HEK293 (cell line): ENCODE data around the gene MRPL51.

Source experiments
- AEBP2 ChIP-seq: fragments of 450-650 bp; formaldehyde crosslinking; IDR thresholded peaks from 2 replicates; pipeline ENCODE4 v1.5.1; 2016; ENCODE audit warnings: missing biosample characterization, missing genetic modification characterization, borderline replicate concordance
- GLIS1 ChIP-seq: fragments of 450-650 bp; formaldehyde crosslinking; IDR thresholded peaks from 2 replicates; pipeline ENCODE4 v1.5.1; 2016; ENCODE audit warnings: missing biosample characterization, missing genetic modification characterization
- GLIS2 ChIP-seq: fragments of 450-650 bp; formaldehyde crosslinking; IDR thresholded peaks from 2 replicates; pipeline ENCODE4 v1.5.1; 2016; ENCODE audit warnings: missing biosample characterization, missing genetic modification characterization
- HOXD13 ChIP-seq: sonication (generic); formaldehyde crosslinking; IDR thresholded peaks from 2 replicates; pipeline ENCODE4 v1.8.0; 2022; ENCODE audit warnings: missing genetic modification reagents, borderline replicate concordance
- PRDM6 ChIP-seq: fragments of 450-650 bp; formaldehyde crosslinking; IDR thresholded peaks from 2 replicates; pipeline ENCODE4 v1.5.1; 2017; ENCODE audit warnings: missing biosample characterization, missing genetic modification characterization
- SCRT2 ChIP-seq: fragments of 450-650 bp; formaldehyde crosslinking; IDR thresholded peaks from 2 replicates; pipeline ENCODE4 v1.5.1; 2016; ENCODE audit warnings: missing biosample characterization, missing genetic modification characterization
- SETDB1 ChIP-seq: IDR thresholded peaks from one replicate; pipeline ENCODE4 v1.6.1; 2017; ENCODE audit warnings: mild to moderate bottlenecking, low read length, moderate library complexity, mixed read lengths; ENCODE audit not compliant: insufficient read length
- ZBTB8A ChIP-seq: fragments of 450-650 bp; formaldehyde crosslinking; IDR thresholded peaks from 2 replicates; pipeline ENCODE4 v1.5.1; 2016; ENCODE audit warnings: missing biosample characterization, missing genetic modification characterization
- ZNF140 ChIP-seq: fragments of 450-650 bp; formaldehyde crosslinking; IDR thresholded peaks from 2 replicates; pipeline ENCODE4 v1.5.1; 2016; ENCODE audit warnings: missing biosample characterization, missing genetic modification characterization
- ZNF157 ChIP-seq: fragments of 450-650 bp; formaldehyde crosslinking; IDR thresholded peaks from 2 replicates; pipeline ENCODE4 v1.5.1; 2016; ENCODE audit warnings: missing biosample characterization, missing genetic modification characterization
- ZNF16 ChIP-seq: fragments of 450-650 bp; formaldehyde crosslinking; IDR thresholded peaks from 2 replicates; pipeline ENCODE4 v1.5.1; 2016; ENCODE audit warnings: low read depth, missing biosample characterization, missing genetic modification characterization
- ZNF19 ChIP-seq: fragments of 450-650 bp; formaldehyde crosslinking; IDR thresholded peaks from 2 replicates; pipeline ENCODE4; 2016; ENCODE audit warnings: missing biosample characterization, missing genetic modification characterization, low read depth
- ZNF211 ChIP-seq: fragments of 450-650 bp; formaldehyde crosslinking; IDR thresholded peaks from 2 replicates; pipeline ENCODE4 v1.5.1; 2016; ENCODE audit warnings: low read depth, missing biosample characterization, missing genetic modification characterization
- ZNF26 ChIP-seq: fragments of 450-650 bp; formaldehyde crosslinking; IDR thresholded peaks from 2 replicates; pipeline ENCODE4 v1.5.1; 2016; ENCODE audit warnings: missing biosample characterization, missing genetic modification characterization
- ZNF366 ChIP-seq: fragments of 450-650 bp; formaldehyde crosslinking; conservative IDR thresholded peaks from 2 replicates; pipeline ENCODE4 v1.5.1; 2016; ENCODE audit warnings: missing biosample characterization, missing genetic modification characterization
- ZNF391 ChIP-seq: fragments of 450-650 bp; formaldehyde crosslinking; IDR thresholded peaks from 2 replicates; pipeline ENCODE4 v1.5.1; 2016; ENCODE audit warnings: low read depth, missing biosample characterization, missing genetic modification characterization, borderline replicate concordance
- ZNF449 ChIP-seq: fragments of 450-650 bp; formaldehyde crosslinking; IDR thresholded peaks from 2 replicates; pipeline ENCODE4 v1.5.1; 2017; ENCODE audit warnings: missing biosample characterization, mild to moderate bottlenecking, missing genetic modification characterization, moderate library complexity
- ZNF501 ChIP-seq: fragments of 450-650 bp; formaldehyde crosslinking; IDR thresholded peaks from 2 replicates; pipeline ENCODE4 v1.5.1; 2016; ENCODE audit warnings: missing biosample characterization, missing genetic modification characterization
- ZNF513 ChIP-seq: fragments of 450-650 bp; IDR thresholded peaks from 2 replicates; pipeline ENCODE4 v1.5.1; 2018; ENCODE audit warnings: missing biosample characterization, missing genetic modification characterization
- ZNF514 ChIP-seq: fragments of 450-650 bp; formaldehyde crosslinking; IDR thresholded peaks from 2 replicates; pipeline ENCODE4 v1.5.1; 2016; ENCODE audit warnings: missing biosample characterization, missing genetic modification characterization
- ZNF521 ChIP-seq: fragments of 450-650 bp; formaldehyde crosslinking; IDR thresholded peaks from 2 replicates; pipeline ENCODE4 v1.5.1; 2017; ENCODE audit warnings: missing biosample characterization, mild to moderate bottlenecking, missing genetic modification characterization
- ZNF596 ChIP-seq: fragments of 450-650 bp; IDR thresholded peaks from 2 replicates; pipeline ENCODE4 v1.5.0; 2018; ENCODE audit warnings: missing biosample characterization, mild to moderate bottlenecking, missing genetic modification characterization, moderate library complexity
- ZNF626 ChIP-seq: fragments of 450-650 bp; sonication (Bioruptor Pico); formaldehyde crosslinking; IDR thresholded peaks from 2 replicates; pipeline ENCODE4 v1.5.1; 2018; ENCODE audit warnings: missing biosample characterization, missing genetic modification characterization, inconsistent platforms
- ZNF645 ChIP-seq: fragments of 450-650 bp; formaldehyde crosslinking; IDR thresholded peaks from 2 replicates; pipeline ENCODE4; 2016; ENCODE audit warnings: missing biosample characterization, missing genetic modification characterization
- ZNF660 ChIP-seq: fragments of 450-650 bp; IDR thresholded peaks from 2 replicates; pipeline ENCODE4 v1.5.1; 2018; ENCODE audit warnings: missing biosample characterization, mild to moderate bottlenecking, missing genetic modification characterization
- ZNF837 ChIP-seq: fragments of 450-650 bp; formaldehyde crosslinking; IDR thresholded peaks from 2 replicates; pipeline ENCODE4 v1.5.1; 2016; ENCODE audit warnings: missing biosample characterization, missing genetic modification characterization
- ZXDB ChIP-seq: fragments of 450-650 bp; formaldehyde crosslinking; IDR thresholded peaks from 2 replicates; pipeline ENCODE4 v1.5.1; 2016; ENCODE audit warnings: missing biosample characterization, missing genetic modification characterization
- TF ChIP-seq, protein P1 (sequence below): fragments of 450-650 bp; formaldehyde crosslinking; IDR thresholded peaks from 2 replicates; pipeline ENCODE4 v1.5.1; 2017; ENCODE audit warnings: missing biosample characterization, missing genetic modification characterization
- TF ChIP-seq, protein P2 (sequence below): fragments of 450-650 bp; formaldehyde crosslinking; IDR thresholded peaks from 2 replicates; pipeline ENCODE4 v1.5.1; 2016; ENCODE audit warnings: missing biosample characterization, missing genetic modification characterization

MRPL51 gene

DNA sequence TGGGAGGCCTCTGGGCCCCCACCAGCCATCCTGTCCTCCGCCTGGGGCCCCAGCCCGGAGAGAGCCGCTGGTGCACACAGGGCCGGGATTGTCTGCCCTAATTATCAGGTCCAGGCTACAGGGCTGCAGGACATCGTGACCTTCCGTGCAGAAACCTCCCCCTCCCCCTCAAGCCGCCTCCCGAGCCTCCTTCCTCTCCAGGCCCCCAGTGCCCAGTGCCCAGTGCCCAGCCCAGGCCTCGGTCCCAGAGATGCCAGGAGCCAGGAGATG, 40.5 kb upstream of the MRPL51 start (continued):
- TF ChIP-seq, protein P1, sequence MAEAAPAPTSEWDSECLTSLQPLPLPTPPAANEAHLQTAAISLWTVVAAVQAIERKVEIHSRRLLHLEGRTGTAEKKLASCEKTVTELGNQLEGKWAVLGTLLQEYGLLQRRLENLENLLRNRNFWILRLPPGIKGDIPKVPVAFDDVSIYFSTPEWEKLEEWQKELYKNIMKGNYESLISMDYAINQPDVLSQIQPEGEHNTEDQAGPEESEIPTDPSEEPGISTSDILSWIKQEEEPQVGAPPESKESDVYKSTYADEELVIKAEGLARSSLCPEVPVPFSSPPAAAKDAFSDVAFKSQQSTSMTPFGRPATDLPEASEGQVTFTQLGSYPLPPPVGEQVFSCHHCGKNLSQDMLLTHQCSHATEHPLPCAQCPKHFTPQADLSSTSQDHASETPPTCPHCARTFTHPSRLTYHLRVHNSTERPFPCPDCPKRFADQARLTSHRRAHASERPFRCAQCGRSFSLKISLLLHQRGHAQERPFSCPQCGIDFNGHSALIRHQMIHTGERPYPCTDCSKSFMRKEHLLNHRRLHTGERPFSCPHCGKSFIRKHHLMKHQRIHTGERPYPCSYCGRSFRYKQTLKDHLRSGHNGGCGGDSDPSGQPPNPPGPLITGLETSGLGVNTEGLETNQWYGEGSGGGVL (tag by site-specific recombination), result peak; percentile 95; the same call in 1 of the 2 replicates
- TF ChIP-seq ZNF26 (tag by site-specific recombination) (no peak), ZBTB8A (tag by site-specific recombination) (no peak; the same call in none of the 2 replicates), HOXD13 (CRISPR knock-in tag) (no peak), ZNF157 (tag by site-specific recombination) (no peak), ZNF514 (tag by site-specific recombination) (no peak), PRDM6 (tag by site-specific recombination) (no peak), ZNF521 (tag by site-specific recombination) (no peak), GLIS1 (peak; percentile 97), ZNF837 (tag by site-specific recombination) (0 out of 2 replicates have a peak, but pooled peaks have one; percentile 7), ZNF19 (tag by site-specific recombination) (no peak), AEBP2 (tag by site-specific recombination) (no peak), ZNF501 (tag by site-specific recombination) (no peak), ZNF645 (tag by site-specific recombination) (no peak), GLIS2 (peak; percentile 56), ZNF16 (no peak), ZNF211 (tag by site-specific recombination) (no peak), ZNF626 (no peak), ZXDB (0 out of 2 replicates have a peak, but pooled peaks have one; percentile 82), ZNF513 (tag by site-specific recombination) (no peak), ZNF140 (no peak), ZNF391 (no peak), SETDB1 (no peak), ZNF449 (tag by site-specific recombination) (no peak), ZNF366 (tag by site-specific recombination) (peak; percentile 59; the same call in 1 of the 2 replicates), ZNF660 (no peak), SCRT2 (tag by site-specific recombination) (peak; percentile 52), ZNF596 (no peak)
- TF ChIP-seq, protein P2, sequence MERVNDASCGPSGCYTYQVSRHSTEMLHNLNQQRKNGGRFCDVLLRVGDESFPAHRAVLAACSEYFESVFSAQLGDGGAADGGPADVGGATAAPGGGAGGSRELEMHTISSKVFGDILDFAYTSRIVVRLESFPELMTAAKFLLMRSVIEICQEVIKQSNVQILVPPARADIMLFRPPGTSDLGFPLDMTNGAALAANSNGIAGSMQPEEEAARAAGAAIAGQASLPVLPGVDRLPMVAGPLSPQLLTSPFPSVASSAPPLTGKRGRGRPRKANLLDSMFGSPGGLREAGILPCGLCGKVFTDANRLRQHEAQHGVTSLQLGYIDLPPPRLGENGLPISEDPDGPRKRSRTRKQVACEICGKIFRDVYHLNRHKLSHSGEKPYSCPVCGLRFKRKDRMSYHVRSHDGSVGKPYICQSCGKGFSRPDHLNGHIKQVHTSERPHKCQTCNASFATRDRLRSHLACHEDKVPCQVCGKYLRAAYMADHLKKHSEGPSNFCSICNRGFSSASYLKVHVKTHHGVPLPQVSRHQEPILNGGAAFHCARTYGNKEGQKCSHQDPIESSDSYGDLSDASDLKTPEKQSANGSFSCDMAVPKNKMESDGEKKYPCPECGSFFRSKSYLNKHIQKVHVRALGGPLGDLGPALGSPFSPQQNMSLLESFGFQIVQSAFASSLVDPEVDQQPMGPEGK (tag by site-specific recombination), result peak; percentile 99; the same call in 1 of the 2 replicates
